Renal pelvis (tissue), 4 donors: ENCODE results near the gene ANO10. TPM values are rescaled to one million over a fixed set of nuclear protein-coding genes. Genes with fewer than 3 reads are reported as not detected.

Source experiments
- DNase-seq: peaks from one replicate; pipeline ENCODE4 v3.0.0-alpha.2; 2013
- polyA plus RNA-seq, 3 donors: library from polyadenylated mRNA; unstranded; fragments of 120-200 nt; gene quantifications; one replicate each; pipeline ENCODE4 v1.2.1, GENCODE V29; 2013; ENCODE audit not compliant: insufficient read length in 3 of 3

Gene ANO10
- polyA plus RNA-seq, 3 donors, result 32.9 to 40.2 (median 35.3) TPM

- no peak for DNase-seq
These were observed 272.8 kb downstream of the ANO10 start for GRCh38 chr3:43348852-43349574.

GRCh38 chr3:43348350-43348749, 273.5 kb downstream of the ANO10 start:
- DNase-seq, result no peak

- no peak for DNase-seq
These were observed 274.0 kb downstream of the ANO10 start for GRCh38 chr3:43347774-43348173.

- no peak for DNase-seq
These were observed 274.6 kb downstream of the ANO10 start for GRCh38 chr3:43346978-43347749.

GRCh38 chr3:43345877-43346276, 275.9 kb downstream of the ANO10 start:
- DNase-seq, result no peak

GRCh38 chr3:43345246-43345645, 276.6 kb downstream of the ANO10 start:
- no peak for DNase-seq

GRCh38 chr3:43344520-43344919, 277.3 kb downstream of the ANO10 start:
- DNase-seq, result no peak

- no peak for DNase-seq
These were observed 278.0 kb downstream of the ANO10 start for GRCh38 chr3:43343815-43344214.

- DNase-seq, result no peak
These were observed 278.6 kb downstream of the ANO10 start for GRCh38 chr3:43343185-43343584.

- no peak for DNase-seq
These were observed 280.0 kb downstream of the ANO10 start for GRCh38 chr3:43341788-43342187.

GRCh38 chr3:43340403-43340802, 281.4 kb downstream of the ANO10 start:
- no peak for DNase-seq

- no peak for DNase-seq
These were observed 283.5 kb downstream of the ANO10 start for GRCh38 chr3:43338295-43338694.

GRCh38 chr3:43335799-43336198, 286.0 kb downstream of the ANO10 start:
- DNase-seq, result no peak

- no peak for DNase-seq
These were observed 286.8 kb downstream of the ANO10 start for GRCh38 chr3:43334976-43335375.

- DNase-seq, result no peak
These were observed 290.4 kb downstream of the ANO10 start for GRCh38 chr3:43331381-43331780.

- no peak for DNase-seq
These were observed 290.8 kb downstream of the ANO10 start for GRCh38 chr3:43330981-43331380.

- no peak for DNase-seq
These were observed 293.2 kb downstream of the ANO10 start for GRCh38 chr3:43328653-43329052.

- no peak for DNase-seq
These were observed 294.2 kb downstream of the ANO10 start for GRCh38 chr3:43327582-43327979.

GRCh38 chr3:43326891-43327581, 294.8 kb downstream of the ANO10 start:
- no peak for DNase-seq

GRCh38 chr3:43323541-43323940, 298.3 kb downstream of the ANO10 start:
- DNase-seq, result no peak

GRCh38 chr3:43320288-43320687, 301.5 kb downstream of the ANO10 start:
- no peak for DNase-seq

GRCh38 chr3:43319794-43320193, 302.0 kb downstream of the ANO10 start:
- DNase-seq, result no peak

- DNase-seq, result no peak
These were observed 302.4 kb downstream of the ANO10 start for GRCh38 chr3:43319376-43319775.
